GM21529 (cell line): ENCODE measurements around the gene UVRAG.

ENCODE experiments used
- ATAC-seq: cut with Tn5 transposase; IDR thresholded peaks from one replicate; pipeline ENCODE4 v1.9.1; 2021; ENCODE audit not compliant: unreplicated experiment

The UVRAG gene

GRCh38 chr11:75814677-75815344 is at the start of gene UVRAG:
UVRAG (plus strand) TSS chr11:75815210; CDS start chr11:75815408, 198 bp downstream.
- ATAC-seq, result peak; percentile 77

- ATAC-seq, result no peak
Observed at GRCh38 chr11:75766443-75767227, 48.4 kb upstream of the UVRAG start.

- ATAC-seq, result no peak
Observed at GRCh38 chr11:75767228-75767572, 47.8 kb upstream of the UVRAG start.

- ATAC-seq, result no peak
Observed at GRCh38 chr11:75767793-75768111, 47.3 kb upstream of the UVRAG start.

GRCh38 chr11:75768112-75768908 is 46.7 kb upstream of the UVRAG start, which contains the start of gene DGAT2:
DGAT2 (plus strand) TSS chr11:75768778; CDS start chr11:75768992, 214 bp downstream.
- peak; percentile 73 for ATAC-seq

GRCh38 chr11:75768909-75769771 is 45.9 kb upstream of the UVRAG start:
- no peak for ATAC-seq

GRCh38 chr11:75770102-75770501 is 44.9 kb upstream of the UVRAG start:
- no peak for ATAC-seq

GRCh38 chr11:75771646-75772410 is 43.2 kb upstream of the UVRAG start:
- no peak for ATAC-seq

- peak; percentile 87 for ATAC-seq
Observed at GRCh38 chr11:75773595-75774353, 41.2 kb upstream of the UVRAG start.

GRCh38 chr11:75775056-75775455 is 40.0 kb upstream of the UVRAG start:
- ATAC-seq, result no peak

GRCh38 chr11:75776546-75776945 is 38.5 kb upstream of the UVRAG start:
- ATAC-seq, result no peak

GRCh38 chr11:75777461-75778110 is 37.4 kb upstream of the UVRAG start:
- no peak for ATAC-seq

- no peak for ATAC-seq
Observed at GRCh38 chr11:75778962-75779361, 36.0 kb upstream of the UVRAG start.

- no peak for ATAC-seq
Observed at GRCh38 chr11:75779960-75780359, 35.0 kb upstream of the UVRAG start.

- ATAC-seq, result no peak
Observed at GRCh38 chr11:75780888-75781287, 34.1 kb upstream of the UVRAG start.

- ATAC-seq, result no peak
Observed at GRCh38 chr11:75781296-75781695, 33.7 kb upstream of the UVRAG start.

- no peak for ATAC-seq
Observed at GRCh38 chr11:75781831-75782230, 33.2 kb upstream of the UVRAG start.

GRCh38 chr11:75782540-75783263 is 32.3 kb upstream of the UVRAG start:
- no peak for ATAC-seq
